GM18873 (cell line): ENCODE measurements around the gene PACRGL.
"Not testable (repeated sequence)": the region's sequence is repeated elsewhere in the genome, so short reads cannot be mapped to it uniquely, and the experiment has no call there.

Experiments used
- ATAC-seq: cut with Tn5 transposase; IDR thresholded peaks from one replicate; pipeline ENCODE4 v1.9.1; 2021; ENCODE audit warnings: mild to moderate bottlenecking, moderate library complexity, moderate number of reproducible peaks; ENCODE audit not compliant: unreplicated experiment, low FRiP score

PACRGL gene

GRCh38 chr4:20723019-20723418, 22.8 kb downstream of the PACRGL start:
- no peak for ATAC-seq

- ATAC-seq, result no peak
Measured at GRCh38 chr4:20723463-20723862, 23.2 kb downstream of the PACRGL start.

GRCh38 chr4:20724915-20725314, 24.7 kb downstream of the PACRGL start:
- no peak for ATAC-seq

- ATAC-seq, result no peak
Measured at GRCh38 chr4:20735931-20736330, 35.7 kb downstream of the PACRGL start.

- not testable (repeated sequence) for ATAC-seq
Measured at GRCh38 chr4:20746000-20746399, 45.7 kb downstream of the PACRGL start.

GRCh38 chr4:20752641-20753040, 52.4 kb downstream of the PACRGL start:
- no peak for ATAC-seq

GRCh38 chr4:20754036-20754435, 53.8 kb downstream of the PACRGL start:
- no peak for ATAC-seq

- ATAC-seq, result no peak
Measured at GRCh38 chr4:20760053-20760452, 59.8 kb downstream of the PACRGL start.

- no peak for ATAC-seq
Measured at GRCh38 chr4:20761382-20761781, 61.1 kb downstream of the PACRGL start.

GRCh38 chr4:20761826-20762225, 61.6 kb downstream of the PACRGL start:
- ATAC-seq, result no peak

GRCh38 chr4:20764366-20764992, 64.2 kb downstream of the PACRGL start:
- ATAC-seq, result no peak

GRCh38 chr4:20773144-20773997, 73.1 kb downstream of the PACRGL start:
- no peak for ATAC-seq

- no peak for ATAC-seq
Measured at GRCh38 chr4:20778896-20779295, 78.6 kb downstream of the PACRGL start.

GRCh38 chr4:20783134-20783533, 82.9 kb downstream of the PACRGL start:
- ATAC-seq, result not testable (repeated sequence)

GRCh38 chr4:20787940-20788665, 87.8 kb downstream of the PACRGL start:
- ATAC-seq, result no peak
